Esophagus squamous epithelium (tissue), 5 donors: ENCODE results near the gene TPCN2. TPM values are rescaled to one million over a fixed set of nuclear protein-coding genes. Genes with fewer than 3 reads are reported as not detected.

Source experiments
- DNase-seq: peaks from one replicate; lab custom pipeline; 2025; lab: John Stamatoyannopoulos, UW
- H3K27ac ChIP-seq, 4 donors: fragments of 200-600 bp; sonication (generic); one replicate each; pipeline ENCODE4 v1.5.1; 2016 to 2019; ENCODE audit warnings: mild to moderate bottlenecking in 1 of 4
- H3K27me3 ChIP-seq, 4 donors: fragments of 200-600 bp; sonication (generic); 1 replicate in 3 of 4; 2 replicates in 1 of 4; pipeline versions ENCODE4 v1.5.1 to v1.6.0; 2017 to 2021; ENCODE audit warnings: antibody characterized with exemption in 1 of 4
- H3K36me3 ChIP-seq, 3 donors: fragments of 200-600 bp; sonication (generic); one replicate each; pipeline ENCODE4 v1.5.1; 2016 to 2019
- H3K4me1 ChIP-seq, 3 donors: fragments of 200-600 bp; sonication (generic); one replicate each; pipeline ENCODE4 v1.5.1; 2017 to 2019
- H3K4me3 ChIP-seq, 4 donors: fragments of 200-600 bp; sonication (generic); 1 replicate in 3 of 4; 2 replicates in 1 of 4; pipeline ENCODE4 v1.5.1; 2016 to 2019; ENCODE audit warnings: mild to moderate bottlenecking in 2 of 4, moderate library complexity in 1 of 4
- H3K9me3 ChIP-seq, 3 donors: fragments of 200-600 bp; sonication (generic); one replicate each; pipeline ENCODE4 v1.5.1; 2016 to 2019
- POLR2A ChIP-seq, 4 donors: fragments of 450-650 bp; IDR thresholded peaks; one replicate each; pipeline ENCODE4 v1.6.1; 2017; ENCODE audit warnings: antibody characterized with exemption in 4 of 4, mild to moderate bottlenecking in 4 of 4, moderate library complexity in 3 of 4
- WGBS, 2 donors: methylation state at CpG; one replicate each; pipeline ENCODE4 v1.1.5; 2018; 5-methylcytosine and 5-hydroxymethylcytosine counted together
- intact Hi-C: fragments of 100-400 bp; cut with DNase I; formaldehyde crosslinking; loops from one replicate; pipeline ENCODE4 v1.15.0; 2022
- total RNA-seq, 4 donors: library from RNA; depleted of rRNA; stranded (reverse); fragments of >200 nt; gene quantifications; one replicate each; pipeline ENCODE4 v1.1.0, GENCODE V29; 2016
- TF ChIP-seq, protein P1 (sequence below), 6 experiments: fragments of 450-650 bp in 4 of 6; fragments of 200-600 bp in 2 of 6; sonication (generic) in 2 of 6; IDR thresholded peaks; one replicate each; pipeline ENCODE4 v1.5.1; 2016 to 2019; ENCODE audit warnings: antibody characterized with exemption in 6 of 6, mild to moderate bottlenecking in 4 of 6, moderate library complexity in 4 of 6
- donor health status: DM: yes; HTN: yes; CAD: no.

TPCN2 gene
- total RNA-seq, 4 donors from 2014 or later, result 7.9 to 12.0 (median 9.1) TPM

DNA sequence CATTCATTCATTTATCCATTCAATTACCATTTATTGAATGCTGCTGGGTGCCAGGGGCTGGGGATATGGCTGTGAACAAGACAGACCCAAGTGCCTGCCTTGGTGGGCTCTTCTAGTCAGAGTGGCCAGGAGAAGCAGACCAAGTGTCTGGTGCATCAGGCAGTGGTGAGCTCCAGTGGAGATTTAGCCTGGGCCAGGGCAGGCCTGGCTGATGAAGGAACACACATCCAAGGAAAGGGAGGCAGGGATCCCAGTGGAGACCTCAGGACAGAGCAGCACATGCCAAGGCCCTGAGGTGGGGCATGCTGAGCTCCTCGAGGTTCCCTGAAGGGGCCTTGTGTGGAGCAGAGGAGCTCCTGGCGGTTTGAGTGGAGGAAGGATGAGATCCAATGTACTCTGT, 60.4 kb downstream of the TPCN2 start:
- intact Hi-C loops, result no loop called here
- Histone ChIP-seq H3K4me1 (peaks cover 0 to 17% (median 3%) of the 10 kb centered on the region in 3 donors), H3K4me3 (no peak overlapping the region), H3K9me3 (no peaks in the 10 kb centered on the region), H3K27ac (no peak overlapping the region), H3K27me3 (no peaks in the 10 kb centered on the region), H3K36me3 (no peaks in the 10 kb centered on the region)
- DNase-seq, result no peak
- 73 to 83% methylated on average over 2 of the region's 2 CpGs for WGBS, 2 donors
- TF ChIP-seq POLR2A (IDR thresholded peaks at IDR 0.05), result no peak
- TF ChIP-seq, protein P1, sequence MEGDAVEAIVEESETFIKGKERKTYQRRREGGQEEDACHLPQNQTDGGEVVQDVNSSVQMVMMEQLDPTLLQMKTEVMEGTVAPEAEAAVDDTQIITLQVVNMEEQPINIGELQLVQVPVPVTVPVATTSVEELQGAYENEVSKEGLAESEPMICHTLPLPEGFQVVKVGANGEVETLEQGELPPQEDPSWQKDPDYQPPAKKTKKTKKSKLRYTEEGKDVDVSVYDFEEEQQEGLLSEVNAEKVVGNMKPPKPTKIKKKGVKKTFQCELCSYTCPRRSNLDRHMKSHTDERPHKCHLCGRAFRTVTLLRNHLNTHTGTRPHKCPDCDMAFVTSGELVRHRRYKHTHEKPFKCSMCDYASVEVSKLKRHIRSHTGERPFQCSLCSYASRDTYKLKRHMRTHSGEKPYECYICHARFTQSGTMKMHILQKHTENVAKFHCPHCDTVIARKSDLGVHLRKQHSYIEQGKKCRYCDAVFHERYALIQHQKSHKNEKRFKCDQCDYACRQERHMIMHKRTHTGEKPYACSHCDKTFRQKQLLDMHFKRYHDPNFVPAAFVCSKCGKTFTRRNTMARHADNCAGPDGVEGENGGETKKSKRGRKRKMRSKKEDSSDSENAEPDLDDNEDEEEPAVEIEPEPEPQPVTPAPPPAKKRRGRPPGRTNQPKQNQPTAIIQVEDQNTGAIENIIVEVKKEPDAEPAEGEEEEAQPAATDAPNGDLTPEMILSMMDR (IDR thresholded peaks at IDR 0.05), result no peak

DNA sequence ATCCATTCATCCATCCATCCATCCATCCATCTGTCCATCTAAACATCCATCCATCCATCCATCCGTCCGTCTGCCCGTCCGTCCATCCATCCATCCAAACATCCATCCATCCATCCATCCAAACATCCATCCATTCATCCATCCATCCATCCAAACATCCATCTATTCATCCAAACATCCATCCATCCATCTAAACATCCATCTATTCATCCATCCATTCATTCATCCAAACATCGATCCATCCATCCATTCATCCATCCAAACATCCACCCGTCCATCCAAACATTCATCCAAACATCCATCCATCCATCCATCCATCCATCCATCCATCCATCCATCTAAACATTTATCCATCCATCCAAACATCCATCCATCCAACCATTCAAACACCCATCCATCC, 61.7 kb downstream of the TPCN2 start:
- DNase-seq, result no peak
- Histone ChIP-seq H3K9me3 (no peaks in the 10 kb centered on the region), H3K4me3 (no peak overlapping the region), H3K36me3 (no peaks in the 10 kb centered on the region), H3K27ac (no peak overlapping the region), H3K27me3 (no peaks in the 10 kb centered on the region), H3K4me1 (peaks cover 1 to 19% (median 3%) of the 10 kb centered on the region in 3 donors)
- intact Hi-C loops, result no loop called here
- no peak for TF ChIP-seq POLR2A (IDR thresholded peaks at IDR 0.05)
- TF ChIP-seq, protein P1 (IDR thresholded peaks at IDR 0.05), result no peak
- 88 to 96% methylated on average over 6 of the region's 6 CpGs for WGBS, 2 donors

DNA sequence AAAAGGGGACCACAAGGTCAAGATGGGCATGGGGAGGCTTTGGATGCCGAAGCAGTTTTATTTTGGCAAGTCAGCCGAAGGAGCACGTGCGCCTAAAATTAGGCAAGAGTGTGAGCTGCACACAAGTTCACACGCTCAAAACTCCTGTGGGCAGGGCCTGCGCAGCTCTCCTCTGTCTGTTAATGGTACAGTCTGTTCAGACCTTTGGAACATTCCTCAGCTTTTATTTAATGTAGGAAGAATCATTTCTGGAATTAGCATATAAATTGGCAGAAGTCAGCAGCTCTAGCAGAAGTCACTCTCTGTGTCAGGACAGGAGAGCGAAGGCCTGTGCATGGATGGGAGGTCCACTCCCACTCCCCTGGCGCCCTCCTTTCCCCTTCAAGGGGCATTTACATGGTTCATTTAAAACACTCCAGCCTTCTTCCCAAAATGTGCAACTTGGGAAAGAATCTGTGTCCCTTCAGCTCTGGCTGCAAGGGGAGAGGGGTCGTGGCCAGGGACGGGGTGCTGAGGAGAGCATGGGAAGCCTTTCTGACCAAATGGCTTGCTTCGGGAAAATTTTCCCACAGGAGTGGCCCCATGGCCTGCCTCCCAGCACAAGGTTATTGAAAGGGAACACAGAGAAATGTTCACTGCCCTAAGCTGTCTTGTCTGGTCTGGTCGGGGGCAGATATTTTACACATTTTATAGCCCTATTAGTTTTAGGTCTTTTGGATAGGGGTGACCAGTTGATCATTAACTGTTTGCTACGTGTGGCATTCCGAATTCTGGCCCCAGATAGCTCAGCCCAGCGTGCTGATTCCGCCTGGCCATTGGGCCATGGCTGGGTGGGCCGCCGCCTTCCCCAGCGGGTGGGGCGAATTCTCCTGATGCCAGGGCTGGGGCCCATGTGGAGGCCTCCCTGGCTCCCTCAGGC, 63.2 kb downstream of the TPCN2 start:
- Histone ChIP-seq H3K36me3 (no peaks in the 10 kb centered on the region), H3K4me3 (no peak overlapping the region), H3K27me3 (no peaks in the 10 kb centered on the region), H3K27ac (no peak overlapping the region), H3K9me3 (no peaks in the 10 kb centered on the region), H3K4me1 (peaks cover 0 to 15% (median 7%) of the 10 kb centered on the region in 3 donors)
- no peak for TF ChIP-seq POLR2A (IDR thresholded peaks at IDR 0.05)
- TF ChIP-seq, protein P1 (IDR thresholded peaks at IDR 0.05), result no peak
- intact Hi-C loops, result no loop called here
- WGBS, 2 donors, result 85 to 89% methylated on average over 9 to 19 of the region's 20 CpGs
- DNase-seq, result no peak

DNA sequence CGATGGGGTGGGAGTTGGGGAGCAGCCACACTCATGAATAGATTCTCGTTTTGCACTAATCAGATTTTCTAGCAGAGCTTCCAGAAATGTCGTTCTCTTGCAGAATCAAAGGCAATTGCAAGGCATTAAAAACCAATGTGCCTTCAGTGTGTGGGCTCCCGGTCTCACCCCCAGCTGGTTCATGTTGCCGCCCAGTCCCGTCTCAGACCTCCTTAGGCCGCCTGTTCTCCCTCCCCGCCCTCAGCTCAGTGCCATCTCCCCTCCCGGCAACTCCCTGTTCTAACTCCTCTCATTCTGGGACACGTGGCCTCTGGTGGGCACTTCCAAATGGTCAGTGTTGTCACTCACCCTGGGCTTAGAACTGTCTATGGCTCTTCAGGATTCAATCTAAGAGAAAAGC, 64.5 kb downstream of the TPCN2 start:
- Histone ChIP-seq H3K36me3 (no peaks in the 10 kb centered on the region), H3K4me1 (peaks cover 0 to 14% (median 7%) of the 10 kb centered on the region in 3 donors), H3K9me3 (no peaks in the 10 kb centered on the region), H3K4me3 (no peak overlapping the region), H3K27ac (no peak overlapping the region), H3K27me3 (no peaks in the 10 kb centered on the region)
- intact Hi-C loops, result no loop called here
- WGBS, 2 donors, result 87 to 91% methylated on average over 7 to 9 of the region's 10 CpGs
- TF ChIP-seq POLR2A (IDR thresholded peaks at IDR 0.05), result no peak
- TF ChIP-seq, protein P1 (IDR thresholded peaks at IDR 0.05), result no peak
- DNase-seq, result no peak

DNA sequence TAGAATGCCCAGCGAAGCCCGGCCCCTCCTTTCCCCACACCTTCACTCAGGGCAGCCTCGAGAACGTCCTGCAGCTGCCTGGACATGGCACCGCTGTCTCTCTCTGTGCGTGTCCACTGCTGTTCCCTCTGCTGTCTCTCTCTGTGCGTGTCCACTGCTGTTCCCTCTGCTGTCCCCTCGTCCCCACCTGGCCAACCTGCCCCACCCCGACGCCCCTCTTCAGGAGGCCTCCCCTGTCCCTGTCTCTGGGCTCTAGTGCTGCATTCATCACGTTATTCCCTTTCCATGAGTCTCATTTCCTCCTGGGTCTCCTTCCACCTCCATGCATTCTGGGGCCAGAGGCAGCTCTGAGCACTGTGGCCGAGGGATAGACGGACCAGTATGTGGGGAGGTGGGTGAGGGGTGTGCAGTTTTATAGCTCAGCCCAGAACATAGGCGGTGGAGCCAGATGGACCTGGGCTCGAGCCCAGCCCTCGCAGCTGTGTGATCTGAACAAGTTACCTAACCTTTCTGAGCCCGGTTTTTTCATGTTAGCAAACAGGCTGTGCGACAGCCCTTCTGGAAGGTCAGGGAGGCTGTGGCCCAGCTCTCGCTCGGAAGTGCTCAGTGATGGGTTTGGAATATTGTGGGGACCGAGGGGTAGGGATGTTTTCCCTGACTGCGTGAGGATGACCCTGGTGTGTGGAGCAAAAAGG, 65.1 kb downstream of the TPCN2 start:
- TF ChIP-seq POLR2A (IDR thresholded peaks at IDR 0.05), result no peak
- TF ChIP-seq, protein P1 (IDR thresholded peaks at IDR 0.05), result no peak

More for the DNA sequence above, 65.1 kb downstream of the TPCN2 start:
- no peak for DNase-seq
- H3K27me3 ChIP-seq, result no peaks in the 10 kb centered on the region
- no peak overlapping the region for H3K4me3 ChIP-seq
- H3K4me1 ChIP-seq, result peaks cover 0 to 14% (median 7%) of the 10 kb centered on the region in 3 donors
- H3K9me3 ChIP-seq, result no peaks in the 10 kb centered on the region
- no peak overlapping the region for H3K27ac ChIP-seq
- intact Hi-C loops, result no loop called here
- no peaks in the 10 kb centered on the region for H3K36me3 ChIP-seq
- 87 to 92% methylated on average over 11 to 12 of the region's 22 CpGs for WGBS, 2 donors
